ENCODE data around the gene SMIM13. TPM values are rescaled to one million over a fixed set of nuclear protein-coding genes. Genes with fewer than 3 reads are reported as not detected.

The SMIM13 gene
- total RNA-seq, 2 donors from 2014 or later, result 12.2 TPM

DNA sequence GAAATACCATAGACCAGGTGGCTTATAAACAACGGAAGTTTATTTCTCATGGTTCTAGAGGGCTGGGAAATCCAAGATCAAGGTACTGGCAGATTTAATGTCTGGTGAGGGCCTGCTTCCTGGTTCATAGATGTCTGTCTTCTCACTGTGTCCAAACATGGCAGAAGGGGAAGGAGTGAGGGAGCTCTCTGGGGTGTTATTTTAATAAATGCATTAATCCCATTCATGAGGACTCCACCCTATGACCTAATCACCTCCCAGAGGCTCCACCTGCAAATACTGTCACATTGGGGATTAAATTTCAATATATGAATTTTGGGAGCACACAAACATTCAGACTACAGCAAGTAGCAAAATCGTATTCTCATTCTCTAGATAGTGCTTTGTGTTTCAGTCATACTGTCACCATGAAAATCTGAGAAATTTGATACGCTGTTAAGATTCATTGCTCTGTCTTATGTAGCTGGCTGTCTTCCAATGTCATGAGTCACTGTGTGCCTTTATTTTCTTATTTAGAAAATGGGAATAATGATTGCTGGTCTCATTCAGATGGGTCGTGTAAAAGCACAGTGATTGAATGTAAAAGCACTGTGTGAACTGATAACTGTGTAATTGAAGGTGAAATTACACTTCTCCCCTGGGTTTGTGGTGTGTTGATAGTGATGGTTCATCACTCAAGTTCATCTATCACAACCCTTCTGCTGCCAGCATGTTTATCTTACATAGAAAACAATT is 26.8 kb downstream of the SMIM13 start:
- H3K36me3 Mint-ChIP-seq (ENCODE audit: low read depth), result peaks cover 5% of the 10 kb centered on the region
- H3K4me1 Mint-ChIP-seq, result peaks cover 4% of the 10 kb centered on the region
- Histone ChIP-seq H3K4me3 (ENCODE audit: low read length) (no peak overlapping the region), H3K27me3 (ENCODE audit: control insufficient read depth, insufficient read depth, low read length, poor library complexity, severe bottlenecking) (no peaks in the 10 kb centered on the region), H3K27ac (ENCODE audit: low read depth, low read length) (no peak overlapping the region), H3K9me3 (ENCODE audit: control insufficient read depth, low read length) (no peaks in the 10 kb centered on the region), H3K9ac (ENCODE audit: extremely low read depth, low read length, poor library complexity, severe bottlenecking) (no peak overlapping the region), H3K36me3 (ENCODE audit: control insufficient read depth, insufficient read depth, low read length) (no peaks in the 10 kb centered on the region), H3K4me1 (ENCODE audit: control insufficient read depth, insufficient read depth, low read length) (no peaks in the 10 kb centered on the region)
- no peaks in the 10 kb centered on the region for H3K27me3 Mint-ChIP-seq (ENCODE audit: insufficient read depth)
- no peak for DNase-seq
- no peak overlapping the region for H3K27ac Mint-ChIP-seq
- 90 to 91% methylated on average over 4 of the region's 4 CpGs for WGBS, 2 experiments (ENCODE audit: insufficient coverage in 1 of 2, insufficient read length in 1 of 2)
- TF ChIP-seq, protein P1, sequence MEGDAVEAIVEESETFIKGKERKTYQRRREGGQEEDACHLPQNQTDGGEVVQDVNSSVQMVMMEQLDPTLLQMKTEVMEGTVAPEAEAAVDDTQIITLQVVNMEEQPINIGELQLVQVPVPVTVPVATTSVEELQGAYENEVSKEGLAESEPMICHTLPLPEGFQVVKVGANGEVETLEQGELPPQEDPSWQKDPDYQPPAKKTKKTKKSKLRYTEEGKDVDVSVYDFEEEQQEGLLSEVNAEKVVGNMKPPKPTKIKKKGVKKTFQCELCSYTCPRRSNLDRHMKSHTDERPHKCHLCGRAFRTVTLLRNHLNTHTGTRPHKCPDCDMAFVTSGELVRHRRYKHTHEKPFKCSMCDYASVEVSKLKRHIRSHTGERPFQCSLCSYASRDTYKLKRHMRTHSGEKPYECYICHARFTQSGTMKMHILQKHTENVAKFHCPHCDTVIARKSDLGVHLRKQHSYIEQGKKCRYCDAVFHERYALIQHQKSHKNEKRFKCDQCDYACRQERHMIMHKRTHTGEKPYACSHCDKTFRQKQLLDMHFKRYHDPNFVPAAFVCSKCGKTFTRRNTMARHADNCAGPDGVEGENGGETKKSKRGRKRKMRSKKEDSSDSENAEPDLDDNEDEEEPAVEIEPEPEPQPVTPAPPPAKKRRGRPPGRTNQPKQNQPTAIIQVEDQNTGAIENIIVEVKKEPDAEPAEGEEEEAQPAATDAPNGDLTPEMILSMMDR (conservative IDR thresholded peaks at IDR 0.05), result no peak
- H3K9me3 Mint-ChIP-seq, result no peaks in the 10 kb centered on the region
- no peak overlapping the region for H3K4me3 Mint-ChIP-seq

- no peak overlapping the region for H3K27ac Mint-ChIP-seq
- no peak overlapping the region for H3K4me3 ChIP-seq (ENCODE audit: low read length)
- no peak overlapping the region for H3K27ac ChIP-seq (ENCODE audit: low read depth, low read length)
- no peaks in the 10 kb centered on the region for H3K27me3 Mint-ChIP-seq (ENCODE audit: insufficient read depth)
- no peaks in the 10 kb centered on the region for H3K9me3 Mint-ChIP-seq
- TF ChIP-seq, protein P1 (conservative IDR thresholded peaks at IDR 0.05), result no peak
- H3K9ac ChIP-seq (ENCODE audit: extremely low read depth, low read length, poor library complexity, severe bottlenecking), result no peak overlapping the region
- H3K4me1 ChIP-seq (ENCODE audit: control insufficient read depth, insufficient read depth, low read length), result no peaks in the 10 kb centered on the region
- H3K4me3 Mint-ChIP-seq, result no peak overlapping the region
- no peaks in the 10 kb centered on the region for H3K9me3 ChIP-seq (ENCODE audit: control insufficient read depth, low read length)
- H3K36me3 Mint-ChIP-seq (ENCODE audit: low read depth), result peaks cover 14% of the 10 kb centered on the region
- H3K4me1 Mint-ChIP-seq, result peaks cover 9% of the 10 kb centered on the region
- no peaks in the 10 kb centered on the region for H3K27me3 ChIP-seq (ENCODE audit: control insufficient read depth, insufficient read depth, low read length, poor library complexity, severe bottlenecking)
- 96 to 100% methylated on average over 2 of the region's 2 CpGs for WGBS, 2 experiments (ENCODE audit: insufficient coverage in 1 of 2, insufficient read length in 1 of 2)
- H3K36me3 ChIP-seq (ENCODE audit: control insufficient read depth, insufficient read depth, low read length), result no peaks in the 10 kb centered on the region
- no peak for DNase-seq
These were observed 28.2 kb downstream of the SMIM13 start for GRCh38 chr6:11121851-11122250.

DNA sequence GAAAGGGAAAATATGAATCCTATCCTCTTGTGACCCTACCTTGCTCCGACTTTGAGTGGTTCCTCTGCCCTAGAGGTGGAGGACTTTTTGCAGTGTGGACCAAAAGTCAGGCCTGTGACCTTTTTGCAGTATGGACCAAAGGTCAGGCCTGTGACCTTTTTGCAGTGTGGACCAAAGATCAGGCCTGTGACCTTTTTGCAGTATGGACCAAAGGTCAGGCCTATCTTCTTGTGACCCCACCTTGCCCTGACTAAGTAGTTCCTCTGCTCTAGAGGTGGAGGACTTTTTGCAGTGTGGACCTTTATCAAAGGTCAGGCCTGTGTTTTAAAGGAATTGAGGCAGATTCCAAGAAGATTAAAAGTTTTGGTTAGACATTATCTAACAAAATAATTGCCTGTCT is 28.7 kb downstream of the SMIM13 start:
- Mint-ChIP-seq H3K36me3 (ENCODE audit: low read depth) (peaks cover 17% of the 10 kb centered on the region), H3K27me3 (ENCODE audit: insufficient read depth) (no peaks in the 10 kb centered on the region), H3K4me1 (peaks cover 11% of the 10 kb centered on the region), H3K9me3 (peaks cover 2% of the 10 kb centered on the region), H3K4me3 (no peak overlapping the region), H3K27ac (no peak overlapping the region)
- no peaks in the 10 kb centered on the region for H3K4me1 ChIP-seq (ENCODE audit: control insufficient read depth, insufficient read depth, low read length)
- no peak for DNase-seq
- no peaks in the 10 kb centered on the region for H3K36me3 ChIP-seq (ENCODE audit: control insufficient read depth, insufficient read depth, low read length)
- no peak overlapping the region for H3K27ac ChIP-seq (ENCODE audit: low read depth, low read length)
- H3K9me3 ChIP-seq (ENCODE audit: control insufficient read depth, low read length), result no peaks in the 10 kb centered on the region
- no peaks in the 10 kb centered on the region for H3K27me3 ChIP-seq (ENCODE audit: control insufficient read depth, insufficient read depth, low read length, poor library complexity, severe bottlenecking)
- no peak overlapping the region for H3K9ac ChIP-seq (ENCODE audit: extremely low read depth, low read length, poor library complexity, severe bottlenecking)
- no peak overlapping the region for H3K4me3 ChIP-seq (ENCODE audit: low read length)
- 93 to 100% methylated on average over 1 of the region's 1 CpG for WGBS, 2 experiments (ENCODE audit: insufficient coverage in 1 of 2, insufficient read length in 1 of 2)
- TF ChIP-seq, protein P1 (conservative IDR thresholded peaks at IDR 0.05), result no peak
